Coronary artery (tissue), 2 donors: Measurements from ENCODE around the gene LCP1.

ENCODE experiments used
- DNase-seq: peaks from one replicate; pipeline ENCODE4 v3.0.0-alpha.2; 2017; ENCODE audit warnings: low spot score
- H3K27ac ChIP-seq, 2 donors: fragments of 200-600 bp; sonication (generic); one replicate each; pipeline ENCODE4 v1.5.1; 2016 to 2019
- H3K4me3 ChIP-seq: fragments of 200-600 bp; sonication (generic); 2 replicates; pipeline ENCODE4 v1.5.1; 2016; ENCODE audit warnings: mild to moderate bottlenecking, moderate library complexity
- TF ChIP-seq, protein P1 (sequence below): fragments of 200-600 bp; sonication (generic); IDR thresholded peaks from one replicate; pipeline ENCODE4 v1.5.1; 2019; ENCODE audit warnings: antibody characterized with exemption

The LCP1 gene

GRCh38 chr13:46150134-46150693 is 31.8 kb downstream of the LCP1 start:
- H3K27ac ChIP-seq = no peak overlapping the region
- no peak overlapping the region for H3K4me3 ChIP-seq
- no peak for DNase-seq
- TF ChIP-seq, protein P1, sequence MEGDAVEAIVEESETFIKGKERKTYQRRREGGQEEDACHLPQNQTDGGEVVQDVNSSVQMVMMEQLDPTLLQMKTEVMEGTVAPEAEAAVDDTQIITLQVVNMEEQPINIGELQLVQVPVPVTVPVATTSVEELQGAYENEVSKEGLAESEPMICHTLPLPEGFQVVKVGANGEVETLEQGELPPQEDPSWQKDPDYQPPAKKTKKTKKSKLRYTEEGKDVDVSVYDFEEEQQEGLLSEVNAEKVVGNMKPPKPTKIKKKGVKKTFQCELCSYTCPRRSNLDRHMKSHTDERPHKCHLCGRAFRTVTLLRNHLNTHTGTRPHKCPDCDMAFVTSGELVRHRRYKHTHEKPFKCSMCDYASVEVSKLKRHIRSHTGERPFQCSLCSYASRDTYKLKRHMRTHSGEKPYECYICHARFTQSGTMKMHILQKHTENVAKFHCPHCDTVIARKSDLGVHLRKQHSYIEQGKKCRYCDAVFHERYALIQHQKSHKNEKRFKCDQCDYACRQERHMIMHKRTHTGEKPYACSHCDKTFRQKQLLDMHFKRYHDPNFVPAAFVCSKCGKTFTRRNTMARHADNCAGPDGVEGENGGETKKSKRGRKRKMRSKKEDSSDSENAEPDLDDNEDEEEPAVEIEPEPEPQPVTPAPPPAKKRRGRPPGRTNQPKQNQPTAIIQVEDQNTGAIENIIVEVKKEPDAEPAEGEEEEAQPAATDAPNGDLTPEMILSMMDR = no peak

DNA sequence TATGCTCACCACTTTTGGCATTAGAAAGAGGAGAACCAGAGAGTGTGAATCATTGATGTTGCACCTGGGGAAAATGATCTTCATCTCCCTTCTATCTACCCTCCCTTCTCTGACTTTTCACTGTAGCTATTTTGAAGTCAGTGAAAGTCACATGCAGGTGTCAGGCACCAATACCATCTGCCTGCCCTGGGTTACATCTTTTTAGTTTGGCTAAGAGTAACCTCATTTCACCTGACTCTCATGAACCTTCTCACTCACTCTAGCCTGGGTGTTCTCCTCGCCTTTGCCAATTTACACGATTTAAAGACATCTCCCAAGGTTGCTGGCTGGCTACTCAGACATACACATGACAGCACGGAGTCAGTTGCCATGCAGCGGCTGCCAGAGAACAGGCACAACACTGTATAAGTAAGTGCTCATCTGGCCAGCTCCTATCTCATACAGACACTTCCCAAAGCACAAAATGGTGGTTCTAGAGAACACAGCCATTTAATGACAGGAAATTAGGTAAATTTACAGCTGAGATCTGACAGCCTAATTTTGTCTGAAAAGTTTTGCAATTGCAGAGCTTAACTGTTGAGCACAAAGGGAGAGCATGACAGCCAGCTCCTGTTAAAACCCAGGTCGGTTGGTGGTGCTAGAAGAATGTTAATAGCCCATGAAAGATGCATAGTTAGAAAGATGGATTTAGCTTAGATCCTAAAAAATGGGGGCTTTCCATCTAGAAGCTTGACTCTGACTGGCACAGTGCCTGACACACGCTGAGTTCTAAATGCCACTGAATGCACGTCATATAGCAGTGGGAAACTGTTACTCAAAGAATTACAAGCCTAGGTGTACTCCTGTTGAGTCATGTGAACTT is 32.5 kb downstream of the LCP1 start:
- no peak for DNase-seq
- Histone ChIP-seq H3K4me3 (no peak overlapping the region), H3K27ac (no peak overlapping the region)
- TF ChIP-seq, protein P1 = no peak

DNA sequence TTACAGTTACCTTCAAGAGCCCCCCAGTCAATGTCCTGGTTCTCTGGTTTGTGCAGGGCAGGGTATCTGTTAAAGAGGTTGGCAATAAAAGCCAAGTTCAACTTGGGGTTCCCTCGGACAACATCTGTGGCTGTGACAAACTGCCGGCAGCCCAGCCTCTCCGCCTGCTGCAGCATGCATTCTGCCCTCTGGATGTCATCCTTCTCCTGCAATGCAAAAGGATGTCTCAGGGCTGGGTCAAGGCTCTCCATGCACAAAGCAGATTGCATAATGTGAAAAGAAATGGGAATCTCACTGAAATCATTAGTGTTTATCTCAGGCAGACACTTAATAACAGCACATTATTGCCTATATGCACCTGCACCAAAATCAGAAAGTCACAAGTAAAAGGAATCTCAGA is 35.1 kb downstream of the LCP1 start:
- Histone ChIP-seq H3K27ac (no peak overlapping the region), H3K4me3 (no peak overlapping the region)
- TF ChIP-seq, protein P1 = no peak
- no peak for DNase-seq

GRCh38 chr13:46145950-46146349 is 36.0 kb downstream of the LCP1 start:
- TF ChIP-seq, protein P1 = no peak
- no peak overlapping the region for H3K4me3 ChIP-seq
- DNase-seq = no peak
- no peak overlapping the region for H3K27ac ChIP-seq

DNA sequence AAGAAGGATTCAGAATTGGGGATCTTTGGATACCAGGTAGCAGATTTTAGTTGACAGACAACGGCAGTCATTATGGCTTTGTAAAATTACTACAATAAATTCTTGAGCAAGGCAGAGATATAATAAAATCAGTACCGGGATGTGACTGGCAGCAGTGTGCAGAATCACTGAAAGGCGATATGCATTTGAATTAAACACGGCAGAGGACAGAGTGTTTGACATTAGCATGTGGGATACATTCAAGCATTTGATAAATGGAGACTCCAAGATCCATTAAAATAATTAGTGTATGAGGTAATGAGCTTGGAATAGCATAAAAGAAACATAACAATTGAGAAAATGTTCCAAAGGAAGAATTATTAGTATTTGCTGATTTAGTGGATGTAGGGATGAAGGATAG is 36.8 kb downstream of the LCP1 start:
- no peak overlapping the region for H3K4me3 ChIP-seq
- TF ChIP-seq, protein P1 = no peak
- no peak for DNase-seq
- no peak overlapping the region for H3K27ac ChIP-seq

- DNase-seq = no peak
- H3K27ac ChIP-seq = no peak overlapping the region
- TF ChIP-seq, protein P1 = no peak
- no peak overlapping the region for H3K4me3 ChIP-seq
Measured at GRCh38 chr13:46143184-46143701, 38.7 kb downstream of the LCP1 start.
